NOMO-1 (cell line): Measurements from ENCODE around the gene ATAT1.

Experiments
- DNase-seq, 2 experiments: peaks; one replicate each; lab custom pipeline; 2025; ENCODE audit not compliant: unreplicated experiment in 2 of 2; lab: John Stamatoyannopoulos, UW

The ATAT1 gene

GRCh38 chr6:30626484-30627366, at the start of gene ATAT1:
Gene ATAT1, plus strand, starts transcription at chr6:30626874.
- DNase-seq = peak; percentile 74 to 84

- no peak for DNase-seq
These were observed 48.6 kb upstream of the ATAT1 start for GRCh38 chr6:30578051-30578450.

GRCh38 chr6:30583921-30584320, 42.8 kb upstream of the ATAT1 start:
- no peak for DNase-seq

GRCh38 chr6:30589754-30590358, 36.8 kb upstream of the ATAT1 start:
- DNase-seq = no peak

- no peak for DNase-seq
These were observed 36.2 kb upstream of the ATAT1 start for GRCh38 chr6:30590509-30590908.

GRCh38 chr6:30591008-30591407, 35.7 kb upstream of the ATAT1 start:
- DNase-seq = no peak

GRCh38 chr6:30592287-30592686, 34.4 kb upstream of the ATAT1 start:
- DNase-seq = no peak

- peak; percentile 34 to 55 for DNase-seq
These were observed 29.1 kb upstream of the ATAT1 start for GRCh38 chr6:30597315-30598144.

- DNase-seq = no peak
These were observed 27.6 kb upstream of the ATAT1 start for GRCh38 chr6:30598912-30599624.

- DNase-seq = no peak
These were observed 26.9 kb upstream of the ATAT1 start for GRCh38 chr6:30599625-30600324.

- DNase-seq = no peak
These were observed 26.2 kb upstream of the ATAT1 start for GRCh38 chr6:30600451-30600961.

GRCh38 chr6:30601436-30601814, 25.2 kb upstream of the ATAT1 start:
- no peak for DNase-seq

GRCh38 chr6:30601815-30602641, 24.6 kb upstream of the ATAT1 start:
- no peak for DNase-seq

GRCh38 chr6:30603961-30604360, 22.7 kb upstream of the ATAT1 start:
- DNase-seq = no peak

GRCh38 chr6:30610065-30610464, 16.6 kb upstream of the ATAT1 start:
- no peak for DNase-seq

- no peak for DNase-seq
These were observed 15.4 kb upstream of the ATAT1 start for GRCh38 chr6:30611150-30611855.

- DNase-seq = no peak
These were observed 14.8 kb upstream of the ATAT1 start for GRCh38 chr6:30611856-30612194.

- DNase-seq = no peak
These were observed 14.5 kb upstream of the ATAT1 start for GRCh38 chr6:30612213-30612612.
